GM19463 (cell line): ENCODE measurements around the gene MCC.
A peak's percentile ranks its signal among the peaks of the same experiment; 100 is the strongest.

Experiments
- ATAC-seq: cut with Tn5 transposase; IDR thresholded peaks from one replicate; pipeline ENCODE4 v1.9.1; 2021; ENCODE audit warnings: mild to moderate bottlenecking, moderate library complexity; ENCODE audit not compliant: unreplicated experiment

The MCC gene

DNA sequence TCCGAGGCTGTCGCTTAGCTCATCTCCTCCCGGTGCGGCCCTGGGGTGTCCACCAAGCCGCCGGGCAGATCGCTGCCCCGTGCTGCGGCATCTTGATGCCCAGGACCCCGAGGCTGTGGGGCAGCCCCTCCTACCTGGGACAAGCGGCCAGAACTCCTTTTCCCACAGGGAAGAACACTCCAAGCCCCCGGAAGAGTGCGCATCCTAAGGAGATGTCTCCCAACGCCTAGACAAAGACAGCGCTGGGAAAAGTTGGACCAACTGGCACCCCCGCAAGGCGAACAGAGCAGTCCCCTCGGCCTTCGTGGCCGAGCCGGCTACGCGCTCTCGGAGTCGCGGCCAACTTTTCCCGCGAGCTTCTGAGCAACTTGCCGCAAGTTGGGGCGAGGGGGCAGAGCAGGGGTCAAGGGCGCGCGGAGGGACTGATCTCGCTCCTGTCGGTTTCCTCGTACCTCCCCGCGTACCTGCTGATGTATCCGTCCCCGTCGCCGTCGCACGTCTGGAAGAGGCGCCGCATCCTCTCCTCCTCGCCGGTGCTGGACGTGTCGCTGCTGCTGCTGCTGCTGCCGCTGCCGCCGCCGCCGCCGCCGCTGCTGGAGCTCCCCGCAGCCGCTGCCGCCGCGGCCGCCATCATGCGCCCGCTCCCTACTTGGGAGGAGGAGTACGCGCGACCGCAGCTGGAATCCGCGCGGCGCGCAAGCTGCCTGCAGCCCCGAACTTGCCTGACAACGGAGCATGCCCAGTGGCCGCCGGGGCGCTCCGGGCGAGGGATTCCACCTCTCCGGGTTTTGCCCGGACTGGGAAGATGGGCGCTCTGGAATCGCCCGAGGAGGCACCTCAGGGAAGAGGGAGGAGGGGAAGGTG is at the start of gene MCC:
Gene MCC, minus strand, starts transcription at position 673 of the 864 bp plus-strand sequence.
- no peak for ATAC-seq

DNA sequence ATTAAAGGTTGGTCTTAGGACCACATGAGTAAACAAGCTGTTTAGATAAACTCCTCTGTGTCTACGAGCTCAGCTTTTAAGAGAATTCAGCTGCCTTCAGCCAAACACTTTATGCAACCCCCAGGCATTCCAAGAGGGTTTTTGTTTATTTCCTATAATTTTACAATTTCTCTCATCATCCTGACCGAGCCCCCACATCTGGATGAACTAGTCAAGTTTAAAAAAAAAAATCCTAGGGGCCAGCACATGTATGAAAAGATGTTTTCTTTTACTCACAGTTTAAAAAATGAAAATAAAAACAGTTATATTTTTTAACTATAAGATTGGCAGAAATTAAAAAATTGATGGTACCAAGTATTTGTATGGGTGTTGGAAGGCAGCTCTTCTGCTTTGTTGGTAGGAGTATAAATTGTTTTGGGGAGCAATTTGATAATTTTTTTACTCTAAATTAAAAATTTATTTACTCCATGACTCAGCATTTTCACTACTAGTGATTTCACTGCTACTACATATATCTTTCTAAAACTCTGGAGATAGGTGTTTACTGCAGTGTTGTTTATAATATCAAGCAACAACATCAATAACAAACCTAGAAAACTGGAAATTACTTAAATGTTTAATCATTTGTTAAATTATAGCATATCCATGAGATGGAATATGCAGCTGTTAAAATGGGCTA is 43.4 kb upstream of the MCC start:
- ATAC-seq: no peak

DNA sequence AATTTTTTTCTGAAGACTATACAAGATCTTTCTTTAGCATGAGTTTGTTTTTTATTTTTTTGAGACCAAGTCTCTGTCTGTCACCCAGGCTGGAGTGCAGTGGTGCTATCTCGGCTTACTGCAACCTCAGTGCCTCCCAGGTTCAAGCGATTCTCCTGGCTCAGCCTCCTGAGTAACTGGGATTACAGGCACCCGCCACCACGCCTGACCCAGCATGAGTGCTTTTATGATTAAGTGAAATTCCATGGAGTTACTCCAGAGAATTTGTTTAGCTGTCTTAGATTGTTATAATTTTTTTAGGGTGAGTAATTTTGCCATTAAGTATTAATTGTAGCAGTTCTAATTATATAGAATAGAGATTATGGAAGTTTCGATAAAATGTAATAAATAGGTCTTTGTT is 39.5 kb upstream of the MCC start:
- no peak for ATAC-seq

DNA sequence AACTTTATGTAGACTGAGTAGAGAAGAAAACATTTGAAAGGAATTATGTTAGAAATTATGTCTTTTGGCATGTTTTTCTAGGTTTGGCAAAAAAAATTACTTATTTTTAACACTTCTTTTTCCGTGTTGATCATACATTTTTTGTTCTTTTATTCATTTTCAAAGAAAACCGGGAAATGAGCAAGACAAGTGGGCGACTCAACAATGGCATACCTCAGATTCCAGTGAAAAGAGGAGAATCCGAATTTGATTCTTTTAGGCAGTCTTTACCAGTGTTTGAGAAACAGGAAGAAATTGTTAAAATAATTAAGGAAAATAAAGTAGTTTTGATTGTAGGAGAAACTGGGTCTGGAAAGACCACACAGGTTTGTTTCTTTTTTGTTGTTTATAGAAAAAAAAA is 38.2 kb upstream of the MCC start:
- ATAC-seq: no peak

DNA sequence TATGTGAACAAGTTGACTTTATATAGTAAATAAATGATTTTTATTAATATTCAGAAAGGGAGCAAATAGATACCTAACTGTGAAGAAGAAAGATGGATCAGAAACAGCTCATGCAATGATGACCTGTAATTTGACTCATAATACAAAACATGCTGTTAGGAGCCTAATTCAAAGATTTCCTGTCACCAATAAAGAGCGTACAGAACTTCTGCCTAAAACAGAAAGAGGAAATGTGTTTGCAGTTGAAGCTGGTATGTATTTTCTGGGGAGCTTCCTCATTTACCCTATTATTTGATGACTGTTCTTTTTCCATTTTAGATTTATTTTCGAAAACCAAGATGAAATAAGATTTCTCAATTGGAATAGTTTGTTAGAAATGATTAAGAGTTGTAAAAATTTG is 36.7 kb upstream of the MCC start:
- ATAC-seq: peak; percentile 45

DNA sequence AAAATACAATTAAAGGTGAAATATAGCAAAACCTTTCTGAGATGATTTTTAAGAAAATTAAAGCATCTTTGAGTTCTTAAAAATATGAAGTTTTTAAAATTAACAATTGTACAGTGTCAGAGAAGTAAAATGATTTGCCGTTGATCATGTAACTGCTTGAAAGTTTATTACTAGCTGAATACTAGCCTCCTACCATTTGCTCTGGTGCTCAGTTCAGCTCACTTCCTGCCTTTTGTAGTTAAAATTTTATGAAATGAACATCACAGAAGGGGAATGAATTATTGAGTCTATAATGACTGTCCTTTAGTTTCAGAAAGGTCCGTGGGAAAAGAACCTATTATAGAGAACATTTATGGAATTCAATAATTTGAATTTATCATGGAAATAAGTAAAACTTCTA is 34.9 kb upstream of the MCC start:
- no peak for ATAC-seq

DNA sequence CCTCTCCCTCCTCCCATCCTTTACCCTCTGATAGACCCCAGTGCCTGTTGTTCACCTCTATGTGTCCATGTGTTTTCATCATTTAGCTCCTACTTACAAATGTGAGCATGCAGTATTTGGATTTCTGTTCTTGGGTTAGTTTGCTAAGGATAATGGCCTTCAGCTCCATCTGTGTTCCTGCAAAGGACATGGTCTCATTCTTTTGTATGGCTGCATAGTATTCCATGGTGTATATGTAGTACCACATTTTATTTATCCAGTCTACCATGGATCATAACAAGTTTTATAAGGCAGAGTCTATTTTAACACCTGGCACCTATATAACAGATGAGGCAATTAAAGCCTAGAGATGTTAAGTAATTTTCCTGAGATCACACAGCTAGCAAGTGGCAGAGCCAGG is 32.6 kb upstream of the MCC start:
- ATAC-seq: no peak

DNA sequence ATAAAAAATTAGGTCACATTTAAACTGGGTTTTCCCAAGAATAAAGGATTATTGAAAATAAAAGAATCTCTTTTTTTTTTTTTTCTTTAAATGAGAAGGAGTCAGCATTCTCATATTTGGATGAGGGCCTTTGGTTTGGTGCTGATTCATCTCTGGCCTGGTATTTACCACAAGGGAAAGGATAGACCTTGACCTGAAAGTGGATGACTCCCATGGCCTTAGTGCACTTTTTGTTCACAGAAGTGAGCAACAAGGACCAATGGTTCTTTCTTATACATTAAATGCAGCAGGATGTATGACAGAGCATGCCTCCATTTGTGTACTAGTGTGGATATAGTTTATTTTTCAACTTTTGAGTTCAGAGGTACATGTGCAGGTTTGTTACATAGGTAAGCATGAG is 32.2 kb upstream of the MCC start:
- peak; percentile 77 for ATAC-seq

DNA sequence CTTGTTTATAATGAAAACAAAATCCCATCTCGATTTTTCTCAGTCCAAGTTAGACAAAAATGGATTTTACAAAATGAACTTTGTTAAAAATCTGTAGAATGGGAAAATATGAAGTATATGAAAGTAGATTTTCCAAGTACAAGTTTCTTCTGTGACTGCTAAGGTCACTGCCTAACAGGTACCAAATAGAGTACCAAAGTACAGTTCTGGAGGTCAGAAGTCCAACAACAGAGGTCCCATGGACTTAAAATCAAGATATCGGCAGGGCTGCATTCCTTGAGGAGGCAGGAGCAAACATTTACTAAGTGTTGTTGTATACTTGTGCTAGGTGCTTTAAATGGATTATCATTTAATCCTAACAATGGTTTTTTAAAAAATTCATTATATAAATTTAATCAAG is 31.2 kb upstream of the MCC start:
- ATAC-seq: no peak

DNA sequence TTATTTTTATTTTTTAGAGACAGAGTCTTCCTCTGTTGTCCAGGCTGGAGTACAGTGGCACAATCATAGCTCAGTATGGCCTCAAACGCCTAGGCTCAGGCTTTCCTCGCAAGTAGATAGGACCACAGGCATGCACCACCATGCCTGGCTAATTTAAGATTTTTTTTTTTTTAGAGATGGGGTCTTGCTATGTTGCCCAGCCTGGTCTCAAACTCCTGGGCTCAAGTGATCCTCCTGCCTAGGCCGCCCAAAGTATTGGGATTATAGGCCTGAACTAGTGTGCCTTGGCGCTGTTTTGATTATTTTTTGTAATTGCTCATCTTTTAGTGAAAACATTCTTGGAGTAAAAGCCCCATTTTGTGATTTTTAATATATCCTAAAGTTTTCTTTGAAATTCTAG is 30.6 kb upstream of the MCC start:
- ATAC-seq: no peak

DNA sequence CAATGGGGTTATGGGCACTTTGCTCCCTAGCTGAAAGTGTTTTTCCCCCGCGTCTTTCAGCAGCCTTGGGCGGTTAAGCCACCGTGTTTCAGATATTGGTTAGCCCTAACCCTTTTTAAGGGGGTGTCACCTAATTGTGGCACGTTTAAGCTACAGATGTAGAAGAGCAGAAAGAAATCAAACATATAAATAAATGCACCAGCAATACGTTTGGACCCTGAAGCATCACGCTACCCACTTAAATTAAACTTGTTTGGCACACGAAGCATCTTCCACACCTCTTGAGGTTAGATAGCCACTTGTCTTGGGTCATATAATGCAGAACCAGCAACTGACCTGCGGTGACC is 26.0 kb upstream of the MCC start:
- no peak for ATAC-seq

DNA sequence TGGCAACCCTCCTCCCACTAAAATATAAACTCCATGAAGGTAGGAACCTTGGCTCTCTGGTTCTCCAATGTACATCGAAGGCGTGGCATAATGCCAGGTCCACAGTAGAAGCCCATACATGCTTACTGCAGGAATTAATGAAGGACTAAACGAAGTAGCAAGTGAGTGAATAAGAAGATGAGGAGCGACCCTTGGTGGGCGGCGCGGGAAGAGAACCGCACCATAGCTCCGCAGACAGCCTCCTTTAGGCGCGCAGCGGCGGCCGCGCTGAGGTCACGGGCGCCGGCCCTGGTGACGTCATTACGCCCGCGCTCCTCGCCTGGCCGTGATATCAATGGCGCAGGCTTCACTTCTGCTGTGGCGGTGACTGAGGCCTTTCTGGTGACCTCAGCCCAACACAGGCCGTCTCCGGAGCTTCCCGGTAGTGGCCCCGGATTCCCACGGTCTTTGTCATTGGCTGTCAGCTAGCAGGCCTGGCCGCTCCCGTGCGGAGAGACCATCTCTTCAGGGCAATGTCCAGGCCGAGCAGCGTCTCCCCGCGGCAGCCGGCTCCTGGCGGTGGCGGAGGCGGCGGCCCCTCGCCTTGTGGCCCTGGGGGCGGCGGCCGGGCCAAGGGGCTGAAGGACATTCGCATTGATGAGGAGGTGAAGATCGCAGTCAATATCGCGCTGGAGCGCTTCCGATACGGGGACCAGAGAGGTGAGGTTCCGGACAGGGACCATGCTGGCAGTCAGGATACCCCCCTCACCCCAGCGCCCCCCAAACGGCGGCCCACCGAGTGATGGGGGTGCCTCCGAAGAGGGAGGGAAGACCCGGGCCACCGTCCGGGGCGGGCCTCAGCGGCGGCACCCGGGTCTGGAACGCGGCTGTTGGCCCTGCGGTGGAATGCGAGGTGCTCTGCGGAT is 25.4 kb upstream of the MCC start, which contains the start of gene YTHDC2:
Gene YTHDC2, plus strand, starts transcription at position 311 of the 905 bp plus-strand sequence. Its CDS starts 202 bp downstream, at position 513.
- ATAC-seq: peak; percentile 99

DNA sequence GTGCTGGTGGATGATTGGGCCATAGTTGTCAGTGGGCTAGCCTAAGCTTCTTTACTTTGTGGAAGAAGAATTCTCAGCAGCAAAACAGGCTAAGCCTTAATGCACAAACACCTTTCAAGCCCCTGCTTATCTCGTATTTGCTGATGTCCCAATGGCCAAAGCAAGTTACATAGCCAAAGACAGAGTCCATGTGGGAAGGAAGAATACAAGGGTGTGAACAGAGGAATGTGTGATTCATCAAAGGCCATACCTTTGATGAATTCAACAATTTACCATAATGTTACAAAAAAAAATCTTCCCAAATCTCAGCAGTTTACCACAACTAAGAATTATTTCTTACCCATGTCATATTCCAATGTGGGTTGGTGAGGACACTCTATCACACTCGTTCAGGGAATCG is 24.1 kb upstream of the MCC start:
- ATAC-seq: no peak

DNA sequence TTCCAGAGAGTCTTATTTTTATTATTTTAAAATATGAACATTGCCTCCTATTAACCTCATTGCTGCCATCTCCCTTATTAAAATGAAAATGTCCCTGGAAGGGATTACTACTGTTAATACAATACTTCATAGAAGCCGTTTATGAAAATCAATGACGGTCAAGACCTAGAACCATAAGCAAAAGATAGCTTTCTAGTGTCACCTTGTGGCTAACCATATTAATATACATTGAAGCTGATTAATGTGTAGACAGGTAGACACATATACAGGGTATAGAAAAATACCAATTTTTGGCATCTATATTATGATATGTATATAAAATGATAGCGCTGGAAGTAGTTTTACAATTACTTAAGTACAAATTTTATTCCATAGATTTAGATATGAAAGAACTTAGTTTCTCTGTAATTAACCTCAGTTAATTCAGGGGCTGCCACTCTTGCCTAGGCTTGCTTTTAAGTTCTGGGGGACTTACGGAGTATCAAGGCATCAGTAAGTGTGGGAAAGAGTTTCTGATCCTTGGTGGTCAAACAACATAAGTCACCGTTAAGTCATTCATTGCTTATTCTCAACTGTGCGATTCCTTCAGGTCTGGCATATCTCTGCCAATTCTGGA is 22.7 kb upstream of the MCC start:
- no peak for ATAC-seq

DNA sequence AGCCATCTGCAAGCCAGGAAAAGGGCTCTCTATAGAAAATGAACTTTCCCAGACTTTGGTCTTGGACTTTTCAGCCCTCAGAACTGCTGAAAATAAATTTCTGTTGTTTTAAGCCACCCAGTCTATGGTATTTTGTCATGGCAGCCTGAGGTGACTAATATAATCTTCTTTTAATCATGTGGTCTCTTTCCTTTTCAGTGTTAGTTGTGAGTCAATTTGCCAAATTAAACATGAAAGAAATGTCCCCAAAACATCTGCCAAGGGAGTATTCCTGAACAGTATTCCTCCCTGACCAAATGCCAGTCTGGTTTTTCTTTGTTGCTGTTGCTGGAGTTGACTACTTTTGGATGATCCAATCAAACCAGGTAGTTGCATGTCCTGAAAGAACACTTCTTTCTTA is 20.5 kb upstream of the MCC start:
- ATAC-seq: no peak

DNA sequence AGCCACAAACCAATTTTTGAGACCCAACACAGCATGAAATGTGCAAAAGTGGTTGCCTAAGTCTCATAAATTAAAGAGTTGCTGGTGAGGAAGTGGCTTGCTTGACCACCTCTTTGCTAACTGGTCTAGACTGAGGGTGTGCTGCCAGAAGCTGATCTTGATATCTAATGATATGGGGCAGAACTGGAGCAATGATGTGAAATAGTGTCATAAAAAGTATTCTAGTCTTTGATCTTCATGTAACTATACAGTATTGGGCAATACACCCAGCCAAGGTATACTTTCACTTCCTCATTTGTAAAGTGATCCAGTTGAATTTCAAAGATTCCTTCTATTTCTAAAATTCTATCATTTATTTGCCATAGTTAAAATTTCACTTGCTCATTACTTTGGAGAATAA is 19.3 kb upstream of the MCC start:
- no peak for ATAC-seq

DNA sequence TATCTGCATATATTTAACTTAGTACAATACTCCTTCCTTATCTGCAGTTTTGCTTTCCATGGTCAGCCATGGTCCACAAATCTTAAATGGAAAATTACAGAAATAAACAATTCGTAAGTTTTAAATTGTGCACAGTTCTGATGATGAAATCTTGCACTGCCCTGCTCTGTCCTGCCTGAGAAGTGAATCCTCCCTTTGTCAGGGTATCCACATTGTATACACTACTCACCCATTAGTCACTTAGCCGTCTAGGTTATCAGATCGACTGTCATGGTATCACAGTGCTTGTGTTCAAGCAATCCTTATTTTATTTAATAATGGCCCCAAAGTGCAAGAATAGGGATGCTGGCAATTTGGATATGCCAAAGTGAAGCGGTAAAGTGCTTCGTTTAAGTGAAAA is 16.9 kb upstream of the MCC start:
- no peak for ATAC-seq

DNA sequence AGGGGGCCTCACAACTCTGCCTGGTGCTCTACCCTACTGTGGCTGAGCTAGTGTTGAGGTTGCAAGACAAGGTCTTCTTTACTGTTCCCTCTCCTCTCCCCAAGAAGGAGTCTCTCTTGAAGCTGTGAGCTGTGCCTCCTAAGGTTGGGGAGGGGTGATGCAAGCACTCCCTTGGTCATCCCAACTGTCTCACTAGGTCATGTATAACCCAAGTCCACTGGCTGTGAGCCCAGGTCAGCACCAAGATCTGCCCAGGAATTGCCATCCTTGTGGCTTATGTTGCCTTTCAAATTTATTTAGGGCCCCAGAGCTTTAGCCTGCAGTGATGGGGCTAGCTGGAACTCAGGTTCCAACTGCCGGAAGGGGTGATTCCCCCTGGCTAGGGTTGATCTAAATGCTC is 14.9 kb upstream of the MCC start:
- ATAC-seq: no peak

DNA sequence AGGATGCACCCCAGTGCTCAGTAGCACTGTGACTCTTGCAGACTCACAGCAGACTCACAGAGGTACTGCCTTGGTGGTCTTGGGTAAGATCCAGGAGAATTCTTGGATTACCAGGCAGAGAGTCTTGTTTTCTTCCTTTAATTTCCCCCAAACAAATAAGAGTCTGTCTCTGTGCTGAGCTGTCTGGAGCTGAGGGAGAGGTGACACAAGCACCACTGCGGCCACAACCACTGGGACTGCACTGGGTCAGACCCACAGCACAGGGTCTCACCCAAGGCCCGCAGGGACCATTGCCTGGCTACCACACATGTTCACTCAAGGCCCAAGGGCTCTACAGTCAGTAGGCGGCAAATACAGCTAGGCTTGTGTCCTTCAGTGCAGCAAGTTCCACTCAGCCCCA is 13.8 kb upstream of the MCC start:
- ATAC-seq: no peak

DNA sequence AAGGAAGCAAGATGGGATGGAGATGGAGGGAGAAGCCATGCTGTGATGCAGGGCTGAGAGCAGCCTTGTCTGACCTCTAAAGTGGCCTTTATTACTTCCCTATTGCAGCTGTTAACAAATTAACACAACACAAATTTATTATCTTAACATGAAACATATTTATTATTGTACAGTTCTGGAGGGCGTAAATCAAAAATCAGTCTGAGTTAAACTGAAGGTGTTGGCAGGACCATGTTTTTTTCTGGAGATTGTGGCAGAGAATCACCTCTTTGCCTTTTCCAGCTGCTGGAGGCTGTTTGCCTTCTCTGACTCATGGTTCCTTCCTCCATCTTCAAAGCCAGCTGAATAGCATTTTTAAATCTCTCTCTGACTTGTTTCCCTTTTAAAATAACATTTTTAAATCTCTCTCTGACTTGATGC is 7.2 kb upstream of the MCC start:
- no peak for ATAC-seq

DNA sequence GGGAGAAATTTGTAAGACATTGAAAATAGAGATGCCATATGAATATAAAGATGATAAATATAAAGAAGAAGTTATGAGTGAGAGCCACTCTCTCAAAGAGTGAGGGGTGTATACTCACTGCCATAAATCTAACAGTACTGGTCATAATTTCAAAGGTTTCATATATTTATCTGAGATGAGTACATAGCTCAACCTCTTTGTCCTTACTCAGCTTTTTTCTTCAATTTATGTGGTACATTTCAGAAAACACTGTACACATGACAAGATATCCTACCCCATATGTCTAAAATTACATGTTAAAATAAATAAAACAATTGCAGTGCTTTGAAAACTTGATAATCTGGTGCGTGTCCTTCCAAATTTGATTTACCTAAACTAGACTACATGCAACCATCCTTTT is 5.2 kb upstream of the MCC start:
- ATAC-seq: no peak
